ENCODE results near the gene REP15. TPM values are rescaled to one million over a fixed set of nuclear protein-coding genes. Genes with fewer than 3 reads are reported as not detected.
A peak's percentile ranks its signal among the peaks of the same experiment; 100 is the strongest.

REP15 gene
- total RNA-seq, 1 donor: 4.0 TPM

- no peaks in the 10 kb centered on the region for H3K9me3 ChIP-seq (ENCODE audit: low read depth, low read length)
- TF ChIP-seq CTCF (IDR thresholded peaks at IDR 0.05; ENCODE audit: extremely low read depth, low read depth, low read length): no peak
- H3K4me2 ChIP-seq (ENCODE audit: insufficient read depth, low read length): no peak overlapping the region
- no peak overlapping the region for H3K4me3 ChIP-seq (ENCODE audit: insufficient read depth, low read length)
- no peaks in the 10 kb centered on the region for H3K79me2 ChIP-seq (ENCODE audit: insufficient read depth, low read length)
- peaks cover 3% of the 10 kb centered on the region for H4K20me1 ChIP-seq (ENCODE audit: insufficient read depth, low read length)
- H3K4me1 ChIP-seq (ENCODE audit: insufficient read depth, low read length): no peaks in the 10 kb centered on the region
- no peak overlapping the region for H2AFZ ChIP-seq (ENCODE audit: low read length)
- no peak overlapping the region for H3K27ac ChIP-seq (ENCODE audit: low read depth, low read length)
- peaks cover 87% of the 10 kb centered on the region for H3K36me3 ChIP-seq (ENCODE audit: insufficient read depth, low read length)
- no peaks in the 10 kb centered on the region for H3K27me3 ChIP-seq (ENCODE audit: insufficient read depth, low read length)
- DNase-seq (ENCODE audit: insufficient read length, low spot score, missing footprints): no peak
These were observed 2.8 kb upstream of the REP15 start for GRCh38 chr12:27693403-27693802.

- H3K4me2 ChIP-seq (ENCODE audit: insufficient read depth, low read length): no peak overlapping the region
- no peak for TF ChIP-seq CTCF (IDR thresholded peaks at IDR 0.05; ENCODE audit: extremely low read depth, low read depth, low read length)
- no peak overlapping the region for H3K27ac ChIP-seq (ENCODE audit: low read depth, low read length)
- no peaks in the 10 kb centered on the region for H4K20me1 ChIP-seq (ENCODE audit: insufficient read depth, low read length)
- no peaks in the 10 kb centered on the region for H3K9me3 ChIP-seq (ENCODE audit: low read depth, low read length)
- no peaks in the 10 kb centered on the region for H3K27me3 ChIP-seq (ENCODE audit: insufficient read depth, low read length)
- H2AFZ ChIP-seq (ENCODE audit: low read length): no peak overlapping the region
- no peaks in the 10 kb centered on the region for H3K79me2 ChIP-seq (ENCODE audit: insufficient read depth, low read length)
- H3K4me1 ChIP-seq (ENCODE audit: insufficient read depth, low read length): no peaks in the 10 kb centered on the region
- no peak for DNase-seq (ENCODE audit: insufficient read length, low spot score, missing footprints)
- peaks cover 64% of the 10 kb centered on the region for H3K36me3 ChIP-seq (ENCODE audit: insufficient read depth, low read length)
- H3K4me3 ChIP-seq (ENCODE audit: insufficient read depth, low read length): no peak overlapping the region
These were observed 523 bp upstream of the REP15 start for GRCh38 chr12:27695556-27696292.

- no peak overlapping the region for H3K4me3 ChIP-seq (ENCODE audit: insufficient read depth, low read length)
- H3K27ac ChIP-seq (ENCODE audit: low read depth, low read length): no peak overlapping the region
- H3K27me3 ChIP-seq (ENCODE audit: insufficient read depth, low read length): no peaks in the 10 kb centered on the region
- TF ChIP-seq CTCF (IDR thresholded peaks at IDR 0.05; ENCODE audit: extremely low read depth, low read depth, low read length): no peak
- H2AFZ ChIP-seq (ENCODE audit: low read length): no peak overlapping the region
- no peak overlapping the region for H3K4me2 ChIP-seq (ENCODE audit: insufficient read depth, low read length)
- H4K20me1 ChIP-seq (ENCODE audit: insufficient read depth, low read length): no peaks in the 10 kb centered on the region
- H3K9me3 ChIP-seq (ENCODE audit: low read depth, low read length): no peaks in the 10 kb centered on the region
- H3K4me1 ChIP-seq (ENCODE audit: insufficient read depth, low read length): no peaks in the 10 kb centered on the region
- peaks cover 51% of the 10 kb centered on the region for H3K36me3 ChIP-seq (ENCODE audit: insufficient read depth, low read length)
- no peak for DNase-seq (ENCODE audit: insufficient read length, low spot score, missing footprints)
- H3K79me2 ChIP-seq (ENCODE audit: insufficient read depth, low read length): no peaks in the 10 kb centered on the region
These were observed 767 bp downstream of the REP15 start for GRCh38 chr12:27696864-27697564.

GRCh38 chr12:27703720-27704452 is 7.6 kb downstream of the REP15 start:
- Histone ChIP-seq H2AFZ (ENCODE audit: low read length) (no peak overlapping the region), H3K4me2 (ENCODE audit: insufficient read depth, low read length) (no peak overlapping the region), H4K20me1 (ENCODE audit: insufficient read depth, low read length) (no peaks in the 10 kb centered on the region), H3K4me3 (ENCODE audit: insufficient read depth, low read length) (no peak overlapping the region), H3K27ac (ENCODE audit: low read depth, low read length) (no peak overlapping the region), H3K79me2 (ENCODE audit: insufficient read depth, low read length) (no peaks in the 10 kb centered on the region), H3K9me3 (ENCODE audit: low read depth, low read length) (no peaks in the 10 kb centered on the region), H3K36me3 (ENCODE audit: insufficient read depth, low read length) (no peaks in the 10 kb centered on the region), H3K27me3 (ENCODE audit: insufficient read depth, low read length) (no peaks in the 10 kb centered on the region), H3K4me1 (ENCODE audit: insufficient read depth, low read length) (peaks cover 9% of the 10 kb centered on the region)
- DNase-seq (ENCODE audit: insufficient read length, low spot score, missing footprints): peak; percentile 79
- TF ChIP-seq CTCF (IDR thresholded peaks at IDR 0.05; ENCODE audit: extremely low read depth, low read depth, low read length): peak; percentile 89

Measured in osteoblast (primary cell).